ENCODE data around the gene TREML1.
"Not testable (repeated sequence)": the region's sequence is repeated elsewhere in the genome, so short reads cannot be mapped to it uniquely, and the experiment has no call there.

TREML1 gene

DNA sequence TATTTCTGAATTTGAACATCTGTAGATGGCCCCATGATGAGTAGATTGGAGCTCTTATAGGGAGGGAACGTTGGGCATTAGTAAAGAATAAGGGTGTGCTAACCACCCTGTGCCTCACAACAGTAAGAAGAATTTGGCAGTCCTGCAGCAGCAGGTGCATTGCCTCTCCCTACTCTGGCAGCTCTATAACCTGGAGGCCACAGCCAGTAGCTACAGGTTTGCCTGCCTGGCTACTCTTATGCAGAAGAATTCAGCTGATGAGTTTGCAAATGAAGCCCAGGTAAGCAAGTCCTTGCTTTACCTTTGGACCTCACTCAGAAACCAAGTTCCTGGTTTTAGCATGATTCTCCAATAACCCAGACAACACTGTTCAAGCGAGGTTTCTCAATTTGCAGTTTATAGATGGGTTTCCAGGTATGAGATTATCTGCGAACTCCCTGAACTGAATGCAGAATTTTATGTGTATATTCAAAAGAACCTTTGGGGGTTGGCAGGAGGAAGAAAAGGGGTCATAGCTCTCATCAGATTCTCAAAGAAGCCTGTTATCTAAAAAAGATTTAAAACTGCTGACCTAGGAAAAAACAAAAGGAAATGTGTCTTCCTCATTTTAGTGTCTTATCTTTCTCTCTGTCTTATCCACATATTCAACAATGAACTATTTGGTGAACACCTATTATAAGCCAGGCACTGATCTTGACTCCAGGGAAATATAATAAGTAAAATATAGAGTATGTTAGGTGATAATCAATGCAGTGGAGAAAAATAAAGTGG is 18.9 kb downstream of the TREML1 start:
- no peak for DNase-seq

GRCh38 chr6:41132254-41132653 is 21.9 kb downstream of the TREML1 start:
- peak; percentile 3 for DNase-seq

GRCh38 chr6:41125282-41125681 is 28.9 kb downstream of the TREML1 start:
- no peak for DNase-seq

- no peak for DNase-seq
Measured at GRCh38 chr6:41122918-41123317, 31.2 kb downstream of the TREML1 start.

DNA sequence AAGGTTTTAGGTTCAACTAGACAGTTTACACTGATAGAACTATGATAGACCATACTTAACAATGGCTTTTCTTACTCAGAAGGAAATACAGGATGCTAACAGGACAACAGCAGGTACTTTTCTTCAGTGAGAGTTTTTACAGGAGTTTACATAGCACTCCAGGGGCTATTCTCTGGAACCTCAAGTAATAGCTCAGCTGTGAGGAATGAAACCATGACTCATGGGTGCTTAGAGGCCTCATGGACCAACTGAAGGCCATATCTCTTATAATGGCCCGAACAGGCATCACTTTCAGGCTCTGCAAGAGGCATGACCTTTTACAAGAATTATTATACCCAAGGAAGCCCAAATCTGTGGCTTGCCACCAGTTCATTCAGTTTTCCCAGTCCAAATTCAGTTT is 31.8 kb downstream of the TREML1 start:
- no peak for DNase-seq

- no peak for DNase-seq
Measured at GRCh38 chr6:41120058-41120457, 34.1 kb downstream of the TREML1 start.

GRCh38 chr6:41119508-41119907 is 34.6 kb downstream of the TREML1 start:
- DNase-seq: no peak

DNA sequence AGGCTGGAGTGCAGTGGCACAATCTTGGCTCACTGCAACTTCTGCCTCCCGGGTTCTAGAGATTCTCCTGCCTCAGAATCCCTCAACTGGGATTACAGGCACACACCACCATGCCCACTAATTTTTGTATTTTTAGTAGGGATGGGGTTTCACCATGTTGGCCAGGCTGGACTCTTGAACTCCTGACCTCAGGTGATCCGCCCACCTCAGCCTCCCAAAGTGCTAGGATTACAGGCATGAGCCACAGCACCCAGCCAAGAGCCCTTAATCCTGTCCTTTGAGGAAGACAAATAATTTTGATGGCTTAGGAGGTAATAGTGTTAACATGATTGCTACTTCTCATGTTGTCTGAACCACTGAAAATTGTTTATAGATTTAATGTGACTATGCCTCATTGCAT is 39.1 kb downstream of the TREML1 start:
- DNase-seq: not testable (repeated sequence)

- no peak for DNase-seq
Measured at GRCh38 chr6:41111017-41111416, 43.1 kb downstream of the TREML1 start.

DNA sequence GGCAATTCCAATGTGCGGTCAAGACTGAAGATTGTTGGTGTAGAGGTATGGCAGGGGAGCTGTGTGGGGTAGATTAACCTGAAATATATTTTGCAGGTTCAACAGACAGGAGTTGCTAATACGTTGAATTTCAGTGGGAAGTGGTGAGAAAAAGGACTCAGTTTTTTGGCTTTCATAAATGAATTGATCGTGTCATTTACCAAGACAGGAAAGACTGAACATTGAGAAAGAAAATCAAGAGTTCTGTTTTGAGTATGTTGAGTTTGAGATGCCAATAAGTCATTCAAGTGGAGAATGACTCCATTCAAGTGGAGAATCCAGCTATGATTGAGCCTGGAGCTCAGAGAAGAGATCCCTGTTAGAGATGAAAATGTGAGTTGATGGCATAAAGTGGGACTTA is 50.3 kb downstream of the TREML1 start:
- no peak for DNase-seq

- no peak for DNase-seq
Measured at GRCh38 chr6:41100871-41101287, 53.3 kb downstream of the TREML1 start.

All from COR-L47 (cell line).